WTC11 (cell line): ENCODE data around the gene GYPA. TPM values are rescaled to one million over a fixed set of nuclear protein-coding genes. Genes with fewer than 3 reads are reported as not detected.
"Not testable (repeated sequence)": the region's sequence is repeated elsewhere in the genome, so short reads cannot be mapped to it uniquely, and the experiment has no call there.

Source experiments
- ATAC-seq: fragments of 200-7000 bp; cut with Tn5 transposase; 2 replicates; pipeline ENCODE4 v1.10.0; 2021; ENCODE audit warnings: mild to moderate bottlenecking, moderate library complexity
- CTCF ChIA-PET: fragments of 300-600 bp; sonication (Branson Sonifier 250); formaldehyde crosslinking; loops from one replicate; lab custom pipeline; 2021; ENCODE audit warnings: antibody characterized with exemption; lab: Charles Lee
- POLR2A ChIA-PET: fragments of 350-600 bp; sonication (Branson Sonifier 250); formaldehyde crosslinking; loops from one replicate; lab custom pipeline; 2021; ENCODE audit warnings: antibody characterized with exemption; lab: Charles Lee
- DNase-seq: peaks from one replicate; pipeline ENCODE4 v3.0.0; 2021; ENCODE audit warnings: low spot score
- H3K27ac Mint-ChIP-seq: 2 replicates; pipeline ENCODE4 v1.8.0; 2021; ENCODE audit warnings: mixed read lengths
- H3K27me3 Mint-ChIP-seq: 2 replicates; pipeline ENCODE4 v1.8.0; 2021; ENCODE audit warnings: low read depth, mild to moderate bottlenecking, moderate library complexity, mixed read lengths
- H3K36me3 Mint-ChIP-seq: 2 replicates; pipeline ENCODE4 v1.8.0; 2021; ENCODE audit warnings: mixed read lengths
- H3K4me1 Mint-ChIP-seq: 2 replicates; pipeline ENCODE4 v1.8.0; 2022; ENCODE audit warnings: mixed read lengths
- H3K4me3 Mint-ChIP-seq: 2 replicates; pipeline ENCODE4 v1.8.0; 2021; ENCODE audit warnings: mild to moderate bottlenecking, moderate library complexity, mixed read lengths
- H3K9me3 Mint-ChIP-seq: 2 replicates; pipeline ENCODE4 v1.8.0; 2021; ENCODE audit warnings: mixed read lengths
- total RNA-seq: library from RNA; stranded (reverse); gene quantifications from 3 replicates; pipeline ENCODE4 v1.2.3, GENCODE V29; 2021

The GYPA gene
- total RNA-seq, 1 experiment from 2014 or later, result 0.09 TPM

DNA sequence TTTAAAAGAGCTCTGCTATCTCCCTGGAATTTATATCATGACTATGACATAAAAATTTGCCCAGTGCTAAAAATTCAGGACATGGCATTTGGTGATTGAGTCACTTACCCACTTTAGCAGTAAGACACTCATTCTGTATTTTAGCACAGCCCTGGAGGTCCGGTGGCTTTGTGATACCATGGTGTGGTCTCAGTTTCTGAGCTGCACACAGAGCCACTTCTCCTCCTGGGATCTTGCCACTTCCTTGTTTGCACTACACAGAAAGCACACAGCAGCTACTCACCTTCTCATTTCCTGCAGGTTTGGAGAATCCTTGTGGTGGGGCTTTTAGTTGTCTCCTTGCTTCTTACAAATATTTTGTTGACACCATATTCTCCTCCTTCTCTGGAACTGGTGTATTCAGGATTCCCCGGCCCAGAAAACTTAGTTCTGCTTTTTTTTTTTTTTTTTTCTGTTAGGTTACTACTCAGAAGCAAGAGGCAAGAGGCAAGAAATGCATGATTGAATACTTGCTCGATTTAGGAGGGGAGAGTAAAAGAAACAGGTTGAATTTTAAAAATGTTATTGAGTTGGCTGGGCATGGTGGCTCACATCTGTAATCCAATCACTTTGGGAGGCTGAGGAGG, 80.2 kb downstream of the GYPA start:
- DNase-seq, H3K27me3 Mint-ChIP-seq, CTCF ChIA-PET, H3K4me1 Mint-ChIP-seq, H3K4me3 Mint-ChIP-seq, H3K27ac Mint-ChIP-seq, ATAC-seq: not testable (repeated sequence)
- POLR2A ChIA-PET, result interaction anchor here (0.7 kb wide), 1 partner anchor 1265 kb away, joined by 7 read pairs; no protein-coding TSS in a partner anchor
- Mint-ChIP-seq H3K36me3 (peaks cover 20% of the 10 kb centered on the region), H3K9me3 (peaks cover 27% of the 10 kb centered on the region)

Other genes with a start within 250 kb of the GYPA start
- not detected in 3 replicates for gene GYPE, start 235.2 kb downstream of the GYPA start, total RNA-seq
- not detected in 3 replicates for gene GYPB, start 121.3 kb downstream of the GYPA start, total RNA-seq